ENCODE results near the gene ATP8B4. TPM values are rescaled to one million over a fixed set of nuclear protein-coding genes. Genes with fewer than 3 reads are reported as not detected.

The ATP8B4 gene
- total RNA-seq, 6 donors from 2014 or later: 2.2 to 9.4 (median 5.4) TPM

GRCh38 chr15:49883121-49883520, 235.9 kb downstream of the ATP8B4 start:
- WGBS, 2 donors: 85 to 86% methylated on average over 4 of the region's 4 CpGs
- no peak for ATAC-seq (ENCODE audit: low FRiP score in 2 of 2)
- no peak for TF ChIP-seq POLR2AphosphoS5 (IDR thresholded peaks at IDR 0.05)
- TF ChIP-seq EP300 (IDR thresholded peaks at IDR 0.05): no peak
- Histone ChIP-seq H3K27ac (no peak overlapping the region), H3K27me3 (no peaks in the 10 kb centered on the region), H3K4me1 (no peaks in the 10 kb centered on the region), H3K36me3 (no peaks in the 10 kb centered on the region), H3K9me3 (no peaks in the 10 kb centered on the region), H3K4me3 (no peak overlapping the region)
- no peak for DNase-seq

- no peaks in the 10 kb centered on the region for H3K4me1 ChIP-seq
- H3K27me3 ChIP-seq: no peaks in the 10 kb centered on the region
- H3K4me3 ChIP-seq: no peak overlapping the region
- H3K9me3 ChIP-seq: no peaks in the 10 kb centered on the region
- no peaks in the 10 kb centered on the region for H3K36me3 ChIP-seq
- 78 to 81% methylated on average over 5 of the region's 5 CpGs for WGBS, 2 donors
- ATAC-seq (ENCODE audit: low FRiP score in 2 of 2) (no peak), DNase-seq (no peak)
- TF ChIP-seq POLR2AphosphoS5 (IDR thresholded peaks at IDR 0.05) (no peak), CTCF (IDR thresholded peaks at IDR 0.05) (no peak), POLR2A (IDR thresholded peaks at IDR 0.05) (no peak), EP300 (IDR thresholded peaks at IDR 0.05) (no peak)
- no peak overlapping the region for H3K27ac ChIP-seq
Observed at GRCh38 chr15:49881866-49882265, 237.2 kb downstream of the ATP8B4 start.

GRCh38 chr15:49881433-49881832, 237.6 kb downstream of the ATP8B4 start:
- H3K27ac ChIP-seq: no peak overlapping the region
- 77 to 82% methylated on average over 3 of the region's 3 CpGs for WGBS, 2 donors
- no peak overlapping the region for H3K4me3 ChIP-seq
- DNase-seq (no peak), ATAC-seq (ENCODE audit: low FRiP score in 2 of 2) (no peak)
- no peaks in the 10 kb centered on the region for H3K4me1 ChIP-seq
- H3K27me3 ChIP-seq: no peaks in the 10 kb centered on the region
- H3K36me3 ChIP-seq: no peaks in the 10 kb centered on the region
- H3K9me3 ChIP-seq: no peaks in the 10 kb centered on the region
- TF ChIP-seq POLR2A (IDR thresholded peaks at IDR 0.05): no peak

- Histone ChIP-seq H3K36me3 (no peaks in the 10 kb centered on the region), H3K4me3 (no peak overlapping the region), H3K9me3 (no peaks in the 10 kb centered on the region), H3K4me1 (no peaks in the 10 kb centered on the region), H3K27me3 (no peaks in the 10 kb centered on the region), H3K27ac (peak overlapping the region in 3 of 4 donors; percentile 42 to 85 (median 59))
- TF ChIP-seq CTCF (IDR thresholded peaks at IDR 0.05) (no peak), EP300 (IDR thresholded peaks at IDR 0.05) (no peak), POLR2AphosphoS5 (IDR thresholded peaks at IDR 0.05) (no peak), POLR2A (IDR thresholded peaks at IDR 0.05) (no peak)
- DNase-seq: no peak
- ATAC-seq (ENCODE audit: low FRiP score in 2 of 2): peak; percentile 27 to 87
- WGBS, 2 donors: 74 to 79% methylated on average over 5 of the region's 5 CpGs
Observed at GRCh38 chr15:49877873-49878521, 241.0 kb downstream of the ATP8B4 start.

GRCh38 chr15:49877117-49877872, 241.7 kb downstream of the ATP8B4 start:
- no peaks in the 10 kb centered on the region for H3K27me3 ChIP-seq
- peak in 1 of 2 donors; percentile 7 for ATAC-seq (ENCODE audit: low FRiP score in 2 of 2)

More at GRCh38 chr15:49877117-49877872, 241.7 kb downstream of the ATP8B4 start:
- H3K27ac ChIP-seq: peak overlapping the region in 3 of 4 donors; percentile 42 to 85 (median 57)
- 83 to 85% methylated on average over 7 of the region's 7 CpGs for WGBS, 2 donors
- no peaks in the 10 kb centered on the region for H3K9me3 ChIP-seq
- TF ChIP-seq POLR2A (IDR thresholded peaks at IDR 0.05) (no peak), CTCF (IDR thresholded peaks at IDR 0.05) (no peak), EP300 (IDR thresholded peaks at IDR 0.05) (no peak), POLR2AphosphoS5 (IDR thresholded peaks at IDR 0.05) (no peak)
- no peaks in the 10 kb centered on the region for H3K4me1 ChIP-seq
- H3K4me3 ChIP-seq: no peak overlapping the region
- H3K36me3 ChIP-seq: no peaks in the 10 kb centered on the region
- no peak for DNase-seq

Data from upper lobe of left lung (tissue), 6 donors.